GM23338 (cell line): ENCODE measurements around the gene ASPG. TPM values are rescaled to one million over a fixed set of nuclear protein-coding genes. Genes with fewer than 3 reads are reported as not detected.

Experiments used
- ATAC-seq: fragments of 200-7000 bp; cut with Tn5 transposase; 3 replicates; pipeline ENCODE4 v1.9.1; 2020
- DNase-seq: peaks from one replicate; pipeline ENCODE4 v3.0.0-alpha.2; 2015; ENCODE audit warnings: low spot score
- H2AFZ ChIP-seq: fragments of 200-600 bp; sonication (generic); 2 replicates; pipeline ENCODE4 v1.8.0; 2016; ENCODE audit warnings: antibody characterized with exemption, mild to moderate bottlenecking, moderate library complexity
- H3F3A ChIP-seq: fragments of 200-600 bp; sonication (generic); replicated peaks from 2 replicates; pipeline ENCODE4 v1.8.0; 2017; ENCODE audit warnings: antibody characterized with exemption, mixed run types, low read depth
- H3K27ac ChIP-seq: fragments of 200-600 bp; sonication (generic); 2 replicates; pipeline ENCODE4 v1.6.1; 2016; ENCODE audit warnings: low read depth
- H3K27me3 ChIP-seq: fragments of 200-600 bp; sonication (generic); 2 replicates; pipeline ENCODE4 v1.8.0; 2016; ENCODE audit warnings: mild to moderate bottlenecking, mixed run types, moderate library complexity; ENCODE audit not compliant: insufficient read depth
- H3K36me3 ChIP-seq: fragments of 200-600 bp; sonication (generic); 2 replicates; pipeline ENCODE4 v1.8.0; 2016; ENCODE audit warnings: mild to moderate bottlenecking; ENCODE audit not compliant: insufficient read depth
- H3K4me1 ChIP-seq: fragments of 200-600 bp; sonication (generic); 2 replicates; pipeline ENCODE4 v1.8.0; 2016; ENCODE audit warnings: mild to moderate bottlenecking, moderate library complexity; ENCODE audit not compliant: insufficient read depth
- H3K4me2 ChIP-seq: fragments of 200-600 bp; sonication (generic); 2 replicates; pipeline ENCODE4 v1.7.1; 2017; ENCODE audit warnings: mixed run types
- H3K4me3 ChIP-seq: fragments of 200-600 bp; sonication (generic); 2 replicates; pipeline ENCODE4 v1.6.1; 2016; ENCODE audit warnings: mixed run types
- H3K79me2 ChIP-seq: fragments of 200-600 bp; sonication (generic); replicated peaks from 2 replicates; pipeline ENCODE4 v1.8.0; 2017; ENCODE audit warnings: mild to moderate bottlenecking; ENCODE audit not compliant: insufficient read depth
- H3K9me2 ChIP-seq: fragments of 200-600 bp; sonication (generic); 2 replicates; pipeline ENCODE4 v1.8.0; 2017; ENCODE audit not compliant: insufficient read depth
- H4K20me1 ChIP-seq: fragments of 200-600 bp; sonication (generic); replicated peaks from 2 replicates; pipeline ENCODE4 v1.8.0; 2017; ENCODE audit warnings: mild to moderate bottlenecking; ENCODE audit not compliant: insufficient read depth
- H3K27ac Mint-ChIP-seq: 2 replicates; pipeline ENCODE4 v1.8.0; 2020; ENCODE audit warnings: inconsistent platforms, mild to moderate bottlenecking, moderate library complexity, mixed read lengths
- H3K27me3 Mint-ChIP-seq: 3 replicates; pipeline ENCODE4 v1.8.0; 2022; ENCODE audit warnings: low read depth, mild to moderate bottlenecking, moderate library complexity, mixed read lengths, inconsistent platforms; ENCODE audit not compliant: insufficient read depth, poor library complexity
- H3K36me3 Mint-ChIP-seq: 3 replicates; pipeline ENCODE4 v1.8.0; 2021; ENCODE audit warnings: low read depth, mild to moderate bottlenecking, inconsistent platforms, moderate library complexity, mixed read lengths
- H3K4me1 Mint-ChIP-seq: 3 replicates; pipeline ENCODE4 v1.8.0; 2020; ENCODE audit warnings: mild to moderate bottlenecking, inconsistent platforms, mixed read lengths
- H3K4me3 Mint-ChIP-seq: 3 replicates; pipeline ENCODE4 v1.8.0; 2021; ENCODE audit warnings: moderate library complexity, mild to moderate bottlenecking, inconsistent platforms, mixed read lengths
- H3K9me3 Mint-ChIP-seq: 3 replicates; pipeline ENCODE4 v1.8.0; 2020; ENCODE audit warnings: moderate library complexity, mild to moderate bottlenecking, inconsistent platforms, mixed read lengths
- CREB1 ChIP-seq: fragments of 250-450 bp; sonication (Bioruptor Pico); IDR thresholded peaks from 2 replicates; pipeline ENCODE4 v1.5.0; 2020; ENCODE audit warnings: low read depth, mild to moderate bottlenecking, moderate library complexity
- CTCF ChIP-seq, 2 experiments: fragments of 200-600 bp in 1 of 2; sonication (generic) in 1 of 2; conservative IDR thresholded peaks; 2 replicates each; pipeline versions ENCODE4 v1.5.1 to v1.6.1; 2016 to 2017; ENCODE audit warnings: antibody characterized with exemption in 2 of 2, low read depth in 2 of 2, mild to moderate bottlenecking in 2 of 2, moderate library complexity in 1 of 2
- EZH2 ChIP-seq: fragments of 200-600 bp; sonication (generic); IDR thresholded peaks from one replicate; pipeline ENCODE4 v1.8.0; 2017; ENCODE audit warnings: antibody characterized with exemption, mild to moderate bottlenecking, low read depth; ENCODE audit not compliant: unreplicated experiment
- EZH2phosphoT487 ChIP-seq: fragments of 200-600 bp; sonication (generic); IDR thresholded peaks from one replicate; pipeline ENCODE4 v1.8.1; 2018; ENCODE audit warnings: antibody characterized with exemption; ENCODE audit not compliant: unreplicated experiment
- JUNB ChIP-seq: IDR thresholded peaks from one replicate; pipeline ENCODE4 v1.6.1; 2016; ENCODE audit warnings: antibody characterized with exemption; ENCODE audit not compliant: unreplicated experiment
- NANOG ChIP-seq: IDR thresholded peaks from 2 replicates; pipeline ENCODE4 v1.6.1; 2016; ENCODE audit warnings: antibody characterized with exemption, borderline replicate concordance
- POLR2AphosphoS5 ChIP-seq: IDR thresholded peaks from 2 replicates; pipeline ENCODE4 v1.6.1; 2016; ENCODE audit warnings: antibody characterized with exemption, low read depth
- STAT1 ChIP-seq: IDR thresholded peaks from one replicate; pipeline ENCODE4 v1.6.1; 2016; ENCODE audit warnings: antibody characterized with exemption; ENCODE audit not compliant: unreplicated experiment
- ZNF114 ChIP-seq: fragments of 250-450 bp; sonication (Bioruptor Pico); IDR thresholded peaks from 2 replicates; pipeline ENCODE4 v1.5.0; 2020; ENCODE audit warnings: mild to moderate bottlenecking, moderate library complexity
- ZNF331 ChIP-seq: fragments of 250-450 bp; sonication (Bioruptor Pico); IDR thresholded peaks from 2 replicates; pipeline ENCODE4 v1.5.0; 2020; ENCODE audit warnings: low read depth, mild to moderate bottlenecking, moderate library complexity
- polyA plus RNA-seq: library from polyadenylated mRNA; unstranded; fragments of >200 nt; fragmentation: Nextera tagmentation; extraction: Ambion mirVana; gene quantifications from 2 replicates; pipeline ENCODE4 v1.2.1, GENCODE V29; 2016
- total RNA-seq: library from RNA; depleted of rRNA; stranded (reverse); fragments of >200 nt; shearing (Covaris generic); gene quantifications from 2 replicates; pipeline ENCODE4 v1.2.3, GENCODE V29; 2014
- TF ChIP-seq, protein P1 (sequence below): IDR thresholded peaks from one replicate; pipeline ENCODE4 v1.6.1; 2018; ENCODE audit warnings: antibody characterized with exemption; ENCODE audit not compliant: unreplicated experiment
- TF ChIP-seq, protein P2 (sequence below): IDR thresholded peaks from 2 replicates; pipeline ENCODE4 v1.6.1; 2016; ENCODE audit warnings: antibody characterized with exemption
- TF ChIP-seq, protein P3 (sequence below): fragments of 250-450 bp; sonication (Bioruptor Pico); IDR thresholded peaks from 2 replicates; pipeline ENCODE4 v1.5.0; 2020; ENCODE audit warnings: mild to moderate bottlenecking, moderate library complexity

Gene ASPG
- total and polyA plus RNA-seq, 2 experiments from 2014 or later = 0.61 to 6.2 TPM

DNA sequence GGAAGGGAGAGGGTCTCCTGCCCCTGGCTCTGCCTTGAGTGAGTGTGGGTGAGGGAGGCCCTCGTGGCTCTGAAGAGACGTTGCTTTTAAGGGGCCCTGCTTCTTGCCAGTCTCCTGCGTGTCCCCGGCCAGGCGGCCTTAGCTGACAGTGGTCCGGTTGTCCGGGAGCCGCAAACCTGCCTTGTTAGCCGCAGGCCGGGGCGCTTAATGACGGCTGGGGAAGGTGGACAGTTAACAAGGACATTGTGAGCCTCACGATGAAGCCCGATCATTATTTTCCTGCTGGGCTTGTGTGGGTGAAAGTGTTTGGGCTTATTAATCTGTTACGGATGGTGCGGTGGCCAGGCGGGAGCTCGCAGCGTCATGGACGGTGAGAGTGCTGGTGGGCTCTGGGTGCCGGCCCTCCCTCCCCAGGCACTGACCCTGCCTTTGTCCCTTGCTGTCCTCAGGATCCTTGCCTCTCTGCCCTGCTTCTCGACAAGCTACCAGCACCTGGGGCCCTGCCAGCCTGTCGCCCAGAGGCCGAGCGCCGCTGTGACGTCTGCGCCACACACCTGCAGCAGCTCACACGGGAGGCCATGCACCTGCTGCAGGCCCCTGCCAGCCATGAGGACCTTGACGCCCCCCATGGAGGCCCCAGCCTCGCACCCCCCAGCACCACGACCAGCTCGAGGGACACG lies 66.2 kb downstream of the ASPG start:
- no peaks in the 10 kb centered on the region for H3K36me3 ChIP-seq
- H3K4me3 ChIP-seq = no peak overlapping the region
- H3F3A ChIP-seq = 0 out of 2 replicates have a peak, but pooled peaks cover 5% of the 10 kb centered on the region
- TF ChIP-seq EZH2 (no peak), CREB1 (no peak), CTCF (conservative IDR thresholded peaks at IDR 0.05; ENCODE audit: low read depth in 2 of 2) (no peak), STAT1 (no peak), ZNF331 (CRISPR knock-in tag) (no peak), POLR2AphosphoS5 (no peak), EZH2phosphoT487 (no peak), NANOG (no peak), JUNB (no peak), ZNF114 (no peak)
- TF ChIP-seq, protein P1, sequence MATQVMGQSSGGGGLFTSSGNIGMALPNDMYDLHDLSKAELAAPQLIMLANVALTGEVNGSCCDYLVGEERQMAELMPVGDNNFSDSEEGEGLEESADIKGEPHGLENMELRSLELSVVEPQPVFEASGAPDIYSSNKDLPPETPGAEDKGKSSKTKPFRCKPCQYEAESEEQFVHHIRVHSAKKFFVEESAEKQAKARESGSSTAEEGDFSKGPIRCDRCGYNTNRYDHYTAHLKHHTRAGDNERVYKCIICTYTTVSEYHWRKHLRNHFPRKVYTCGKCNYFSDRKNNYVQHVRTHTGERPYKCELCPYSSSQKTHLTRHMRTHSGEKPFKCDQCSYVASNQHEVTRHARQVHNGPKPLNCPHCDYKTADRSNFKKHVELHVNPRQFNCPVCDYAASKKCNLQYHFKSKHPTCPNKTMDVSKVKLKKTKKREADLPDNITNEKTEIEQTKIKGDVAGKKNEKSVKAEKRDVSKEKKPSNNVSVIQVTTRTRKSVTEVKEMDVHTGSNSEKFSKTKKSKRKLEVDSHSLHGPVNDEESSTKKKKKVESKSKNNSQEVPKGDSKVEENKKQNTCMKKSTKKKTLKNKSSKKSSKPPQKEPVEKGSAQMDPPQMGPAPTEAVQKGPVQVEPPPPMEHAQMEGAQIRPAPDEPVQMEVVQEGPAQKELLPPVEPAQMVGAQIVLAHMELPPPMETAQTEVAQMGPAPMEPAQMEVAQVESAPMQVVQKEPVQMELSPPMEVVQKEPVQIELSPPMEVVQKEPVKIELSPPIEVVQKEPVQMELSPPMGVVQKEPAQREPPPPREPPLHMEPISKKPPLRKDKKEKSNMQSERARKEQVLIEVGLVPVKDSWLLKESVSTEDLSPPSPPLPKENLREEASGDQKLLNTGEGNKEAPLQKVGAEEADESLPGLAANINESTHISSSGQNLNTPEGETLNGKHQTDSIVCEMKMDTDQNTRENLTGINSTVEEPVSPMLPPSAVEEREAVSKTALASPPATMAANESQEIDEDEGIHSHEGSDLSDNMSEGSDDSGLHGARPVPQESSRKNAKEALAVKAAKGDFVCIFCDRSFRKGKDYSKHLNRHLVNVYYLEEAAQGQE = no peak
- TF ChIP-seq, protein P2, sequence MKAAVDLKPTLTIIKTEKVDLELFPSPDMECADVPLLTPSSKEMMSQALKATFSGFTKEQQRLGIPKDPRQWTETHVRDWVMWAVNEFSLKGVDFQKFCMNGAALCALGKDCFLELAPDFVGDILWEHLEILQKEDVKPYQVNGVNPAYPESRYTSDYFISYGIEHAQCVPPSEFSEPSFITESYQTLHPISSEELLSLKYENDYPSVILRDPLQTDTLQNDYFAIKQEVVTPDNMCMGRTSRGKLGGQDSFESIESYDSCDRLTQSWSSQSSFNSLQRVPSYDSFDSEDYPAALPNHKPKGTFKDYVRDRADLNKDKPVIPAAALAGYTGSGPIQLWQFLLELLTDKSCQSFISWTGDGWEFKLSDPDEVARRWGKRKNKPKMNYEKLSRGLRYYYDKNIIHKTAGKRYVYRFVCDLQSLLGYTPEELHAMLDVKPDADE = no peak
- TF ChIP-seq, protein P3, sequence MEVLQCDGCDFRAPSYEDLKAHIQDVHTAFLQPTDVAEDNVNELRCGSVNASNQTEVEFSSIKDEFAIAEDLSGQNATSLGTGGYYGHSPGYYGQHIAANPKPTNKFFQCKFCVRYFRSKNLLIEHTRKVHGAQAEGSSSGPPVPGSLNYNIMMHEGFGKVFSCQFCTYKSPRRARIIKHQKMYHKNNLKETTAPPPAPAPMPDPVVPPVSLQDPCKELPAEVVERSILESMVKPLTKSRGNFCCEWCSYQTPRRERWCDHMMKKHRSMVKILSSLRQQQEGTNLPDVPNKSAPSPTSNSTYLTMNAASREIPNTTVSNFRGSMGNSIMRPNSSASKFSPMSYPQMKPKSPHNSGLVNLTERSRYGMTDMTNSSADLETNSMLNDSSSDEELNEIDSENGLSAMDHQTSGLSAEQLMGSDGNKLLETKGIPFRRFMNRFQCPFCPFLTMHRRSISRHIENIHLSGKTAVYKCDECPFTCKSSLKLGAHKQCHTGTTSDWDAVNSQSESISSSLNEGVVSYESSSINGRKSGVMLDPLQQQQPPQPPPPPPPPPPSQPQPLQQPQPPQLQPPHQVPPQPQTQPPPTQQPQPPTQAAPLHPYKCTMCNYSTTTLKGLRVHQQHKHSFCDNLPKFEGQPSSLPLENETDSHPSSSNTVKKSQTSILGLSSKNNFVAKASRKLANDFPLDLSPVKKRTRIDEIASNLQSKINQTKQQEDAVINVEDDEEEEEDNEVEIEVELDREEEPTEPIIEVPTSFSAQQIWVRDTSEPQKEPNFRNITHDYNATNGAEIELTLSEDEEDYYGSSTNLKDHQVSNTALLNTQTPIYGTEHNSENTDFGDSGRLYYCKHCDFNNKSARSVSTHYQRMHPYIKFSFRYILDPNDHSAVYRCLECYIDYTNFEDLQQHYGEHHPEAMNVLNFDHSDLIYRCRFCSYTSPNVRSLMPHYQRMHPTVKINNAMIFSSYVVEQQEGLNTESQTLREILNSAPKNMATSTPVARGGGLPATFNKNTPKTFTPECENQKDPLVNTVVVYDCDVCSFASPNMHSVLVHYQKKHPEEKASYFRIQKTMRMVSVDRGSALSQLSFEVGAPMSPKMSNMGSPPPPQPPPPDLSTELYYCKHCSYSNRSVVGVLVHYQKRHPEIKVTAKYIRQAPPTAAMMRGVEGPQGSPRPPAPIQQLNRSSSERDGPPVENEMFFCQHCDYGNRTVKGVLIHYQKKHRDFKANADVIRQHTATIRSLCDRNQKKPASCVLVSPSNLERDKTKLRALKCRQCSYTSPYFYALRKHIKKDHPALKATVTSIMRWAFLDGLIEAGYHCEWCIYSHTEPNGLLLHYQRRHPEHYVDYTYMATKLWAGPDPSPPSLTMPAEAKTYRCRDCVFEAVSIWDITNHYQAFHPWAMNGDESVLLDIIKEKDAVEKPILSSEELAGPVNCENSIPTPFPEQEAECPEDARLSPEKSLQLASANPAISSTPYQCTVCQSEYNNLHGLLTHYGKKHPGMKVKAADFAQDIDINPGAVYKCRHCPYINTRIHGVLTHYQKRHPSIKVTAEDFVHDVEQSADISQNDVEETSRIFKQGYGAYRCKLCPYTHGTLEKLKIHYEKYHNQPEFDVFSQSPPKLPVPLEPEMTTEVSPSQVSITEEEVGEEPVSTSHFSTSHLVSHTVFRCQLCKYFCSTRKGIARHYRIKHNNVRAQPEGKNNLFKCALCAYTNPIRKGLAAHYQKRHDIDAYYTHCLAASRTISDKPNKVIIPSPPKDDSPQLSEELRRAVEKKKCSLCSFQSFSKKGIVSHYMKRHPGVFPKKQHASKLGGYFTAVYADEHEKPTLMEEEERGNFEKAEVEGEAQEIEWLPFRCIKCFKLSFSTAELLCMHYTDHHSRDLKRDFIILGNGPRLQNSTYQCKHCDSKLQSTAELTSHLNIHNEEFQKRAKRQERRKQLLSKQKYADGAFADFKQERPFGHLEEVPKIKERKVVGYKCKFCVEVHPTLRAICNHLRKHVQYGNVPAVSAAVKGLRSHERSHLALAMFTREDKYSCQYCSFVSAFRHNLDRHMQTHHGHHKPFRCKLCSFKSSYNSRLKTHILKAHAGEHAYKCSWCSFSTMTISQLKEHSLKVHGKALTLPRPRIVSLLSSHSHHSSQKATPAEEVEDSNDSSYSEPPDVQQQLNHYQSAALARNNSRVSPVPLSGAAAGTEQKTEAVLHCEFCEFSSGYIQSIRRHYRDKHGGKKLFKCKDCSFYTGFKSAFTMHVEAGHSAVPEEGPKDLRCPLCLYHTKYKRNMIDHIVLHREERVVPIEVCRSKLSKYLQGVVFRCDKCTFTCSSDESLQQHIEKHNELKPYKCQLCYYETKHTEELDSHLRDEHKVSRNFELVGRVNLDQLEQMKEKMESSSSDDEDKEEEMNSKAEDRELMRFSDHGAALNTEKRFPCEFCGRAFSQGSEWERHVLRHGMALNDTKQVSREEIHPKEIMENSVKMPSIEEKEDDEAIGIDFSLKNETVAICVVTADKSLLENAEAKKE (CRISPR knock-in tag) = no peak
- H3K4me2 ChIP-seq = no peak overlapping the region
- no peaks in the 10 kb centered on the region for H3K36me3 Mint-ChIP-seq
- peaks cover 21% of the 10 kb centered on the region for H3K4me1 ChIP-seq
- H3K27me3 ChIP-seq = no peaks in the 10 kb centered on the region
- H3K9me3 Mint-ChIP-seq = no peaks in the 10 kb centered on the region
- H3K4me3 Mint-ChIP-seq = no peak overlapping the region
- H4K20me1 ChIP-seq = no peaks in the 10 kb centered on the region
- no peak for ATAC-seq
- peak overlapping the region; percentile 40; the same call in 1 of the 2 replicates for H3K27ac Mint-ChIP-seq
- no peak overlapping the region for H2AFZ ChIP-seq
- peaks cover 18% of the 10 kb centered on the region for H3K4me1 Mint-ChIP-seq
- H3K9me2 ChIP-seq = no peaks in the 10 kb centered on the region
- no peak overlapping the region for H3K27ac ChIP-seq
- no peak for DNase-seq
- H3K27me3 Mint-ChIP-seq = peaks cover 10% of the 10 kb centered on the region
- peaks cover 71% of the 10 kb centered on the region for H3K79me2 ChIP-seq
